ENCODE measurements around the gene UBE2H.

- TF ChIP-seq, protein P1, sequence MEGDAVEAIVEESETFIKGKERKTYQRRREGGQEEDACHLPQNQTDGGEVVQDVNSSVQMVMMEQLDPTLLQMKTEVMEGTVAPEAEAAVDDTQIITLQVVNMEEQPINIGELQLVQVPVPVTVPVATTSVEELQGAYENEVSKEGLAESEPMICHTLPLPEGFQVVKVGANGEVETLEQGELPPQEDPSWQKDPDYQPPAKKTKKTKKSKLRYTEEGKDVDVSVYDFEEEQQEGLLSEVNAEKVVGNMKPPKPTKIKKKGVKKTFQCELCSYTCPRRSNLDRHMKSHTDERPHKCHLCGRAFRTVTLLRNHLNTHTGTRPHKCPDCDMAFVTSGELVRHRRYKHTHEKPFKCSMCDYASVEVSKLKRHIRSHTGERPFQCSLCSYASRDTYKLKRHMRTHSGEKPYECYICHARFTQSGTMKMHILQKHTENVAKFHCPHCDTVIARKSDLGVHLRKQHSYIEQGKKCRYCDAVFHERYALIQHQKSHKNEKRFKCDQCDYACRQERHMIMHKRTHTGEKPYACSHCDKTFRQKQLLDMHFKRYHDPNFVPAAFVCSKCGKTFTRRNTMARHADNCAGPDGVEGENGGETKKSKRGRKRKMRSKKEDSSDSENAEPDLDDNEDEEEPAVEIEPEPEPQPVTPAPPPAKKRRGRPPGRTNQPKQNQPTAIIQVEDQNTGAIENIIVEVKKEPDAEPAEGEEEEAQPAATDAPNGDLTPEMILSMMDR (IDR thresholded peaks at IDR 0.05): no peak
- TF ChIP-seq POLR2A (IDR thresholded peaks at IDR 0.05): no peak
Measured at GRCh38 chr7:129909669-129910068, 43.1 kb downstream of the UBE2H start.
